ENCODE data around the gene SUPT3H.

Gene SUPT3H

GRCh38 chr6:44959651-44960050 lies 418.1 kb downstream of the SUPT3H start:
- DNase-seq: no peak

DNA sequence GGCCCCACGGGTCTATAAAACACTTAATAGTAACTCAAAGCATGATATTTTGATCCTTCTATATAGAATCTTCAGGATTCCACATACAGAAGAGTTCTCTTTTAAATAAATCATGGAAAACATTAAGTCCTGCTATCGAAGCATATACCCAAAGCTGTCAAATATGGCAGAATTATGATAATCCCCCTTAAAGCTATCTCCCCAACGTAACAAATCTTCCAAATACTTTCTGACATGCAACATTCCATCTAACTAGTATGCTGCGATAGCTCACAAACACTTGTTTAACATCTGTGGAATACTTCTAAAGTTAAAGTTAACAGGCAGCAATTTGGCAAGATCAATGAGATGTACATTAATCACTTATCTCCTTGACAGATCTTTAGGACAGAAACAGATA lies 420.6 kb downstream of the SUPT3H start:
- DNase-seq: no peak

DNA sequence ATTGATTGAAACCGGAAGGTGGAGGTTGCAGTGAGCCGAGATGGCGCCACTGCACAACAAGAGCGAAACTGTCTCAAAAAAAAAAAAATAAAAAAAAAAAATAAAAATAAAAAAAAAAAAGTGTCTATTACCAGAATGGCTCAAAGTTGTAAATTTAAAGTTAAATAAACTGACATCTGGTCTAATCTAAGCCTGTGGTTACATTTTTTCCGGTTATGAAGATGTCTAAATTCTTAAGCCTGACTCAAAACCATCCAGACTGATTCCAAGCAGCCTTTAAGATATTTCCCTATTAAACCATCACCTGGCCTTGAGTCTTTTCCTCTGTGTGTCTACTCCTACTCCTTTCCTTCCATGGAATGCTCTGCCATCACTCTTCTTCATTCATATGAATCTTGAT lies 421.3 kb downstream of the SUPT3H start:
- DNase-seq: no peak

DNA sequence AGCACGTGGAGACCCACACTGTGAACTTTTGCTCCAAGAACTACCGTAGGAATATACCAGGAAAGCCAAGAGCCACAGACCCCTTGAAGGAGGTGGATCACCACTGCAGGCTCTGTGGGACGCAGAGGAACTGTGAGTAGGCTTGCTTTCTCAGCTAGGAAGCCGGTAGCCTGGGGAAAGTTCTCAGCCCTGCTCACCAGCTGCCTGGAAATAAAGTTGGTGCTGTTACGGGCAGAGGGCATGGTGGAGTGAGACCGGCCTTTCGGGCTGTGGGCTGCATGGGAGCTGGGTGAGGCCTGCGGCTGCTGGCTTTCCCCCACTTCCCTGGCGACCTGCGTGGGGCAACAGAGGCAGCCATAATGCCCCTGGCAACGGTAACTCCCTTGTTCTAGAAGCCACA lies 422.6 kb downstream of the SUPT3H start:
- DNase-seq: no peak

GRCh38 chr6:44954281-44954680 lies 423.5 kb downstream of the SUPT3H start:
- no peak for DNase-seq

GRCh38 chr6:44951253-44951747 lies 426.4 kb downstream of the SUPT3H start:
- no peak for DNase-seq

GRCh38 chr6:44949596-44950201 lies 428.0 kb downstream of the SUPT3H start:
- no peak for DNase-seq

DNA sequence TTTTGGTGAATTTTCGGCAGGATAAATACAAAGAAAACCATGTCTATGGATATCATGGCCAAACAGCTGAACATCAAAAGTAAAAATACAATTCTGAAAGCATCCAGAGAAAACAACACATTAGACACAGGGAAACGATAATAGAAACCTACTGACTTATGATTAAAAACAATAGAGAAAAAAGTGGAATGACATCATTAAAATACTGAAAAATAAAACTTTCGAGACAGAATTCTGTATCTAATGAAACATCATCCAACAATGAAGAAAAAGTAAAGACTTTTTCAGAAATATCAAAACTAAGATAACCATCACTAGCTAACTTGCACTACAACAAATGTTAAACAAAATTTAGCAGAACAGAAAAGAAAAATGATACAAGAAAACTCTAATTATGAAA lies 434.2 kb downstream of the SUPT3H start:
- no peak for DNase-seq

DNA sequence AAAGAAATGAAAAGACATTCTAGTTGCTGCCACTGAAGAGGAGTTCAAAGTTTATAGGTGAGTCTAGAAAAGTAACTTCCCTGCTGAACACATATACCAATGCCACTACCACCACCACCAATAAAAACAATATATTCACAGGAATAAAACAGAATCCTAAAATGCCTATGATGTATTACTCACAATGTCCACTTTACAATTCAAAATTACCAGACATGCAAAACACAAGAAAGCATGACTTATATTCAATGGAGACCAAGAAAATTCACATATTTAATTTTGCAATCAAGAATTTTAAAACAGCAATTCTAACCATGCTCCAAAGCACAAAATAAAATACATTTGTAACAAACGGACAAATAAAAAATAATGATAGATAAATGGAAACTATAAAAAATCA lies 434.9 kb downstream of the SUPT3H start:
- no peak for DNase-seq

DNA sequence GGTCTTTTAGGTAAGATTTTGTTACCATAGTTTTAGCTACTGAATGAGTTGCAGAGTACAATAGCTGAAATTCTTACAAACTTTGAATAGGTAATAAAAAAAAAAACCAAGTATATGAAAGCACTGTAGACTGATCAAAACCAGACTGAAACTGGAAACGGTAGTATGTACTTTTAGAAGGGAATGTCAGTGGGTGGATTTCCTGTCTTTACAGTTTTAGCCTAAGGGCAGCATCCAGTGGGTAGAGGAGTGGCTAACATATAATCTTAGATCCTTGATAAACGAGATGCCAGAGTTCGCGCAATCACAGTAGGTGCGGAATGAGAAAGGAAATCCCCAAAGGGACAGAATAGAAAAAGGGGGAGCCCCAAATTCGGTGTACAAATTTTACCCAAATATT lies 435.5 kb downstream of the SUPT3H start:
- DNase-seq: no peak

DNA sequence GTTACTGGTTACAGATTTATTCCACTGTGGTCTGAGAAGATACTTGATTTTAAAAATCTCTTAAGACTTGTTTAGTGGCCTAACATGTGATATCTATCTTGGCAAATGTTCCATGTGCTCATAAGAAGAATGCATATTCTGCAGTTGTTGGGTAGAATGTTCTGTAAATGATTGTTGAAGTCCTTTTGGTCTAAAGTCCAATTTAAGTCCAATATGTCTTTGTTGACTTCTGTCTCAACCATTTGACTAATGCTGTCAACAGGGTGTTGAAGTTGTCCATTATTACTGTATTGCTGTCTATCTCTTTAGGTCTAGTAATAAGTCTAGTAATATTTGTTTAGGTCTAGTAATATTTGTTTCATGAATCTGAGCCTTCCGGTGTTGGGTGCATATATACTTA lies 437.4 kb downstream of the SUPT3H start:
- no peak for DNase-seq

- no peak for DNase-seq
Measured at GRCh38 chr6:44935693-44936300, 441.9 kb downstream of the SUPT3H start.

- DNase-seq: no peak
Measured at GRCh38 chr6:44933108-44933507, 444.6 kb downstream of the SUPT3H start.

DNA sequence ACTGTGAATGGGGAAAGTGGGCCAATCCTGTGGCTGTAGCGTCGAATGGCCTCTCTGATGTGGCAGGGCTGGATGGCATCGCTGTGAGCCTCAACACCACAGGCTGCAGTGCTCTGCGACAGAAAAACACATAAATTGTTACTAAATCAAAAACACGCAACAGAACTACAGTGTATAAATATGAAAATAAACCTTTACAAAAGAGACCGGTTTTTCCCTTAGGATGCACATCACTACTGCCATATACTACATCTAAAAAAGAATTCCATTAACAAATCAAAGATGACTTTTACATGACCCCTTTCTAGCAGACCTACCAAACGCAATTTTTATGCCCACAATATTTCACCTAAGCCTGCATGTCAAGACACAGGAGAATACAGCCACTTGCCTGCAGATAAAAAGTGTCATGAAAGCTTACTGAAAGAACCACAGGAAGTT lies 445.1 kb downstream of the SUPT3H start:
- no peak for DNase-seq

DNA sequence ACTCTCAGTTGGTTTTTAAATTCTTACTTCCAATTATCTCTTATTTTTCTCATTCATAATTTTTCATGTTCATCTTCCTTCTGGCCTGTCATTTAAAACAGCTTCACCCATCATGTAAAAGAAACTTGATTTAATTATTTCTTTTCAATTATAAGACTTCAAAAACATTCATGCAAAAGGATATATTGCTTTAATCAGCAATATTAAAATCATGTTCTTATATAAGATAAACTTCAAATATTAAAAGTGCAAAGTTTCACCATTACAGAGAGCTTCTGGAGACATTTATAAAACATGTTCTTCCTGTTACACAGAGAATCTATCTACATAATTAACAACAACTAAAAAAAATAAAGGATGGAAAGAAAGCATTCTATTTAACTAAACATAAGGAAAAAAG lies 446.3 kb downstream of the SUPT3H start:
- no peak for DNase-seq

- no peak for DNase-seq
Measured at GRCh38 chr6:44926556-44926955, 451.2 kb downstream of the SUPT3H start.

DNA sequence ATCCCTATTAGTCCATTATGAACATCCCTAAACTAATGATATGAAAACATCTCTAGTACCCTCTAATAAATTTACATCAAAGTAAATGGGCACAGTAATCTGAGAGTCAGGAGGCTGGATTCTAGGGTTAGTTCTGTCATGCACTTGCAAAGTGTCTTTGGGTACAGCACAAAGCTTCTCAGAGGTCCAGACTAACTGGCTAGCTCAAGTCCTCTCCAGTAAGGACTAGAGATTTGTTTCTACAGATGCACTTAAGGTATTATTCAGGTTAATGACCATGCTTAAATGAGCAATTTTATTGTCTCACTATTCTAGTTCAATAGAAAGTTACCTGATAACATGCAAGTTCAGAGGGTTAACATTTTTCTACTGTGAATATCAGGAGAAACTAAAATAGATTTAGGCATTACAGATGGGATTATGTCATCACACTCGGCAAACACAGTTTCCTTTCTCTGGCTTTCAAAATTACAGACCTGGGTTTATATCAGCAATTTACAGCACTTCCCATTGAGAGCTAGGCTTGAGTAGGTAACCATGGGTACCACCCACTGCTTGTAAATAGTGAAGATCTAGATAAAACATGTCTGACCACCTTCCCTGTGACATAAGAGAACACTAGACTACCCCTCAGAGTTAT lies 452.5 kb downstream of the SUPT3H start:
- no peak for DNase-seq

- DNase-seq: no peak
Measured at GRCh38 chr6:44923444-44923843, 454.3 kb downstream of the SUPT3H start.

- no peak for DNase-seq
Measured at GRCh38 chr6:44921798-44922197, 455.9 kb downstream of the SUPT3H start.

- DNase-seq: no peak
Measured at GRCh38 chr6:44920952-44921491, 456.7 kb downstream of the SUPT3H start.

- no peak for DNase-seq
Measured at GRCh38 chr6:44918671-44919296, 458.9 kb downstream of the SUPT3H start.

DNA sequence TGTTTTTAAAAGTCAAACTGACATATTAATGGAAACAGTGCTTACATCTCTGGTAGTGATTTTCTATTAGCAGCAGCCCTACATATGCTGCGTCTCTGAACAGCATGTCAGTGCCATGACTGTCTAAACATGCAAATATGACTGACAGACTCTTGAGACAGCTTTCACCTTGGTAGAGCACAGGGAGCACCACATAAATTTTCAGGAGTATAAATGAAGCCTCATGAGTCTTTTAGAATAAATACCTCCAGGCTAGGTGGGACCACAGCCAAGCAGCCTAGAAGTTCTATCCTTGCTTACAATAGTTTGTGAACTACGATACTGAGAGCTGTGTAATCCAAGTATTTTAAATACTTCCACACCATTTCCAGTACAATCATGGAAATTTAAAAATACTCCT lies 460.3 kb downstream of the SUPT3H start:
- no peak for DNase-seq
